GF-D8 (cell line): ENCODE measurements around the gene STON2.

Experiments
- DNase-seq: peaks from one replicate; lab custom pipeline; 2025; lab: John Stamatoyannopoulos, UW

Gene STON2

DNA sequence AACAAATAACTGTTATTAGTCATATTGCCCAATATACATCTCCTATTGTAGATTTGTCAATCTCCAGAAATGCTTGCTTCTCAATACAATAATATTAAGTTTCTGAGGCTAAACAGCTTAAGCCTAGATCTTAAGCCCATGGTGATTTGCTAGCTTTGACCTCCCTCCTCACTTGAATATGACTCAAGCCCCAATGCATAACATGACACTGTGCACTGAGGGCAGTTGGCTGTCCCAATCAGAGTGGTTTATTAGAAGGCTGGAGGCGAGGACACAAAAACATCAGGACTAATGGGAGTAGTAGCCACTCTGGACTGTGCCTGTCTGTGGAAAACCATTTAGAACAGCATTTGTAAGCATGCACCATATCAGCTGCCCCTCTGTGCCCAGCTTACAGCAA lies 98.3 kb downstream of the STON2 start:
- no peak for DNase-seq

DNA sequence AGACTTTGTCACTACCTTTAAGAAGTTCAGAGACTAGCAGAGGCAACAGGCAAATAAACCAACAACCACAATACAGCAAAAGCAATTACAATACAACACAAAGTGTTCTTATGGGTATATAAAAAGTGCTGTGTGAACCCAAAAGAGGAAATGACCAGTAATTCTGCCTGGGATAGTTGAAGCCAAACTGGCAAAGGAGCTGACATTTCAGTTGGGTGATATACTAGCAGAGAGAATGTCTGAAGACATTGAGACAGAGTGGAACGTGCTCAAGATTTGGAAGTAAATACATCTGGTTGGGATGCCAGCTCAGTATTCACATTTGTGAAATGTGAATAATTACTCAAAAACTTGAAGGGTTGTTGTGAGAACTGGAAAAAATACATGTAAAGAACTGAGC lies 98.8 kb downstream of the STON2 start:
- DNase-seq, result no peak

DNA sequence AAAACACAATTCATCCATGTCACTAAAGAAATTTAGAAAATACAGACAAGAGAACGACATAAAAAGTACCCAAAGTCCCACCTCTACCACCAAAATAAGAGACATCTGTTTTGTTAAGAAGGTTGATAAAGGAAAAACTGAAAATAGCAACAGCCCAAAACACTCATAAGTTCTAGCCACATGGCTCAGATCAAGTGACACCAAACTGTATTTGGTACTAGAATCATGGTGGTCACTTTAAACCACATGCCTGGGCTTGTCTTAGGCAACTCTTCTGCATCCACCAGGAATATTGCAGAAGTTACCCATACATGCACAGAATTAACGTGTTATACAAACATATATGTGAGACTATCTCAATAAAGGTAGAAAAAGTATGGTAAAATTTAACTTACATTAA lies 101.2 kb downstream of the STON2 start:
- DNase-seq, result no peak

DNA sequence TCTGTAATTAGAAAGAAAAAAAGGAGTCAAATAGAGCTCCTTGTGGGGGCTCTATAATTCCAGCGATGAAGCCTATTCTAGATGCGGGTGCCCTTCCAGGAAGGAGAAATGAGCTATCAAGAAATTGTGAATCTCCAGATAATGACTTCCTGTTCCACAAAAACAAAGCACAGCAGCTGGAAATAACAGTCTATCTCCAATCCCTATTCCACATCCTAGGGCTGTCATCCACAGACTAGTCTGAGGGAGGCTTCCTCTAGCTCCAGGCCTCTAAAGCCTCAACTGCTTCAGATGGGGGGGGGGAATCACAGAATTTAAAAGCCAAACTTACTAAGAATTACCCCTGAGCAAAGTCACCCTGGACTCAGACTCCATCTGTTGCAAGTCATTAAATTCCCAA lies 102.0 kb downstream of the STON2 start:
- DNase-seq, result no peak

DNA sequence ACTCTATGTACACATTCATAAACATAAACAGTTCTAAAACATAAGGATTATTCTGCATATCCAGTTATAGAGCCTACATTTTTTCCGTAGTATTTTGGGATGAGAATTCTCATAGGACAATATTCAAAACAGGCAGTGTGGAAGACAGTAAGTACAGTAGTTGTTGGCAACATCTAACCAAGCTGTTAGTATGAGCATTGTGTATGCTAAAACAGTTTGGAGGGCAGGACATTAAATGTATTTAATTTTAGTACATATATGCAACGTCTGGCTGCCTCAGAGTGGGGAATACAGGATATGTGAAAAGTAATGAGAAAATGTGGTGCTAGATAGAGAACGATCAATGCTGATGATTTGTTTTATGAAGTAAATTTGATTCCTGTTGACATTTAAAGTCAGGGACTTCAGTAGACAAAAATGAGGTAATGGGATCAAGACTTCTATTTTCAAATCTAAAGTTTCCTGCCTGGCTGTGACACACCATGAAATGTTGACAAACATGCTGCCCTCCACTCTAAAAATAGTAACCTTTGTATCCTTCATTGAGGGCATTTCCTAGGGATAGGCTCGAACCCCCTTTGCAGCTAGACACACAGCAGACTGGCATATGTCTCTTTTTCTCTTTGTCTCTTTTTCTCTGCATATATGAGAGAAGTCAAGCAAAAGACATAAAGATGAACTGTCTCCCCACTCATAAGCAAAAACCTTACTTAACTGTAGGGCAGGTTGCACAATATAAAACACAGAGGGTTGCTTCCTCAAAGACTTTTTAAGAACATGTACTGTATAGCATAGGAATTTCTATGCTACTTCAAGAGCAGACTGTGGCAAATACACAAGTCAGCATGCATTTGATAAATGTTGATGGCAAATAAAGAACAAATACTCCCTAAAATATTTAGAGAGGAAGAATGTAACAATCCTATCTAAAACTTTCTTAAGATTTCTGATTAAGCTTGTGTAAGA lies 103.9 kb downstream of the STON2 start:
- peak; percentile 65 for DNase-seq

DNA sequence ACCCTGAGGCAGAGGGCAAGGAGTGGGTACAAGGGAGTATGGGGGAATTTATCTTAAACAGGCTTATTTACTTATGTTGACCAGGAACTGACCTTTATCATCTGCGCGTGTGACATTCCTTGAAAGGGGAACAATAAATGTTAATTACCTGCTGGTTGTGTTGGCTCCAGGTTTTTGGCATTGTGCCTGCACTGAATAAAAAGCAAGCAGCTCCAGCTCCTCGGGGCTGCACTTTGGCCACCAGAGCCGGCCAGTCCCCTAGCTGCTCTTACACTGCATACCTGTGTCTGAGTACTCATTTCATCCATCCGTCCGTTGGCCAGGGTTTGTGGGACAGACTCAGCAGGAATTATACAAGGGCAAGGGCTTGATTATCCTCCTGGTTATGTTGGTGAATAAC lies 110.6 kb downstream of the STON2 start:
- DNase-seq, result no peak

DNA sequence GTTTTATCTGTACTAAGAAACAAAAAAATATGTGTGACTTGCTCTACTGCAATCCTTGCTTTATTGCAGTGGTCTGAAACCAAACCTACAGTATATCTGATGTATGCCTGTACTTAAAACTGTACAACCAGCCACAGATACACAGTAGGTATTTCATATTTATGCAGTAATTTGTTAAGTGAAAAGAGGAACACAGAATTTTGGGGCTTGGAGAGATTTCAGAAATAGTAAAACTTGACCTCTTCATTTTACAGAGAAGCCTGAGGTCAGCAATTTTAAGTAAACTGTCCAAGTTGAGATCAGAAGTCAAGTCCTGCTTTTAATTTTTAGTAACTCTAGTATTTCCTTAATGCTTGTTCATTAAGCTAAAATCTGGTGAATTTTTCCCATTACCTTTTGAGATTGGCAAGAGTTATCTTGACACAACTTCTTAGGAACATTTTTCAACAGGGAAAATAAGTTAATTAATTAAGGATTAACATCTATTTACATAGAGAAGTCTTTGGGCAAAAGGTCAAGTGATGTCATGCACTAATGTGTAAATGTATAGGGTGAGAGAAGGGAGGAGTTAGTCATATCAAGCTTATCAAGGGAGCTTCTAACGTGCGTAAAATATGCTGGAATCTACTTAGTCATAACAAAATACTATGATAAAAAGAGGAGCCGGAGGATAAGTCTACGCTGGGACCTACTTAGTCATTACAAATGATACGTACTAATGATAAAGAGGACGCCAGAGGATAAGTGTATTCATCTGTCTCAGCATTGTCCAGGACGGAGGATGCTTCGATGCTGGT lies 113.4 kb downstream of the STON2 start:
- DNase-seq, result no peak

DNA sequence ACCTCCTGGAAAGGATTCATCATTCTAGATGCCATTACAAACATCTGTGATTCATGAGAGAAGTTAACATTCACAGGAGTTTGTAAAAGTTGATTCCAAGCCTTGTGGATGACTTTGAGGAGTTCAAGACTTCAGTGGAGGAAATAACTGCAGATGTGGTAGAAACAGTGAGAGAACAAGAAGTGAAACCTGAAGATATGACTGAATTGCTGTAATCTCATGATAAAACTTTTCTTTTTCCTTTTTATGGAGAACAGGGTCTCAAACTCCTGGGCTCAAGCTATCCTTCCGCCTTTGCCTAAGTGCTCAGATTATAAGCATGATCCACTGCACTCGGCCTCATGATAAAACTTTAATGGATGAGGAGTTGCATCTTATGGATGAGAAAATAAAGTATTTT lies 114.9 kb downstream of the STON2 start:
- DNase-seq, result no peak

DNA sequence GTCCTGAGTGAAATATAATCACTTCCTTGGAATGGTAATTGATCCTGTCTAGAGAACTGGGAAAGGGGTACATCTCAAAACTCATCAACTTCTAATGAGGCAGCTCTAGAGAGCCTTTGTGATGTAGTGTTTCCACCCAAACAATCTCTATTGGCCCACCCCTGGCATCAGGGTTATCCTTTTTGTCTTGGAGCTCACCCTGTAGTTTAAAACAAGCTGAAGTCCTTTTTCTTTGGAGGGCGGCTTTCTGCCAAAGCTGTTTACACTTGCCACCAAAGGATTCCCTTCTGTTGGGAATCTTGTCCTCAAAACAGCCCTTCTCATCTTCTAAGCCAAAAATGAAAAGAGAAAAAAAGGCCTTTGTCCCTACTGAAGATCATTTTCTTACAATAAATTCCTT lies 118.8 kb downstream of the STON2 start:
- DNase-seq, result no peak

DNA sequence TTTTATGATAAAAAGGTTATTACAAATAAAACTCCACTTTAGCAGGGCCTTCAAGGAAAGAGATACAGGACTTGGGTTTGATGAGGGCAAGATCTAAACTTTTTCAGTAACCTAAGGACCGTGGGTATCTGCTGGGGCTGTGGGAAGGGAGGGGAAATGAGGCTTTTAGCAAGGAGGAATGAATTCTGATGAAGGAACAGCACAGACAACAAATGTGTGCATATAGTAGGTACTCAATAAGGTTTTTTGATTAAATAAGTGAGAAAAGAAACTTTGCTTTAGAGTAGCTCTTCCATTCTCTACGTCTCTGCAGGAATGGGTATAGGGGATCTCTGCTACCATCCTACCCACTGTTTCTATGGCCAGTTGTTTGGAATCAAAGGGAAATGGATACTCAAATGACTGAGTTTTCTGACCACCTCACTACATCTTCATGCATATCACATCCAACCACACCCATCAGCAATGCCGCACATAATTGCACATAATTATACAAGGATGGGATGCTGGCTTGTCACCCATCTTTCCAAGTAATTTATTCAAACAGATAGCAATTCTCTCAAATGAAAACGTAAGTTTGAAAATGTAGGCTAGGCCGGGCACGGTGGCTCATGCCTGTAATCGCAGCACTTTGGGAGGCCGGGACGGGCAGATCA lies 119.9 kb downstream of the STON2 start:
- no peak for DNase-seq

DNA sequence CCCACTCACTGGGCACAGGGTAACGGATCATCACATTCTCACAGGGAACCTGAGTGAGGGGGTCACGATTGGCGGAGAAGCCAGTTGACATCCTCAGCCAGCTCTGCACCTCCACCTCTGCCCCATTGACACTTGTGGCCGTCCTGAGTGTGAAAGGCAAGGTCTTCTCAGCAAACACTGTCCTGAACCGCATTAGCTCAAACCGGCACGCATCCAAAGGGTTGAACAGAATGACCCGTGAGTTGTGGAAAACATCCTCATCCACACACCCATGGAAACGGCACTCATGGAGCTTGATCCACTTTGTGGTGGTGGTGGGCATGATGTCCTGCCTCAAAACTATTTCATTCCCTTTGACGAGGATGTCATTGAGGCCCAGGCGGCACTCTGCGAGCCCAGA lies 123.0 kb downstream of the STON2 start:
- DNase-seq, result no peak

DNA sequence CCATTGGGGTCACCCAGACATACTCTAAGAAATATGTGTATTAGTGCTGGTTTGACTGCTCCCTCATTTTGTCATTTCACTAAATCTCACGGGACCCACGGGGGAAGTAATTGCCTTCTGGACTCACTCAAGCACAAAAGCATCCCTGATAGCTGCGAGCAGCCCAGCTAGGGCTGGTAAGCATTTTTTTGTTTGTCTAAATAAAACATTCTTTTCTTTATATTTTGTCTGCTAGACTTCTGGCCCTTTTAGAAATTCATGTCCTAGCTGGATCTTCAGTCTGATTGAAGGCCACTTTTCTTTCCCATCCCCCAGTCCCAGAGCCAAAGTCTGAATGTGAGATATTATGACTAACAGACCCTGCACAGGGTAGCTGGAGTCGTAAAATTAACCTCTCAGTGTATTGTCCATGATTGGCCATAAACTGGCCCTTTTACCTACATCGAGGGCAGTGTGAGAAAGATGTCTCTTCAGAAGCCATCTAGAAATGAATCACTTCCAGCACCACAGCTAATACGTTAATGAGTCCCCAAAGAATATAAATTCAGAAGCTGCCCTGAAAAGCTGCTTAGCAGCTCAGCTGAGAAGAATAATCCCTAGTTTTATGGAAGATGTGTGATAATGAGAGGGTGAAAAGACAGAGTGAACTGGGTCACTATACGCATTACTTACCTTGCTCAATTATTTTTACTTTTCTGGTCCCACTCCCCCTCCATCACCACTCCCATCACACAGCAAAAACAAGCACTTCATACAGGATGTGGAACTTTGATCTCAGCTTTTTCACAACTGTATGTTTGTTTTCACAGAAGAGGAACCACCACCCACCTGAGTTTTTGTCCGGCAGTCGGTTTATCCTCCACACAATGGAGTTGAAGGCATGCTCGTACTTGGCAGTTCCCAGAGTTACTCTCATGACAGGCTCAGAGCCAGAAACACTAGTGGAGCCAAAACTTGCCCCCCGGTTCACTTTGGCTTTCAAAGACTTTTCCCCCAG lies 123.8 kb downstream of the STON2 start:
- DNase-seq, result no peak

DNA sequence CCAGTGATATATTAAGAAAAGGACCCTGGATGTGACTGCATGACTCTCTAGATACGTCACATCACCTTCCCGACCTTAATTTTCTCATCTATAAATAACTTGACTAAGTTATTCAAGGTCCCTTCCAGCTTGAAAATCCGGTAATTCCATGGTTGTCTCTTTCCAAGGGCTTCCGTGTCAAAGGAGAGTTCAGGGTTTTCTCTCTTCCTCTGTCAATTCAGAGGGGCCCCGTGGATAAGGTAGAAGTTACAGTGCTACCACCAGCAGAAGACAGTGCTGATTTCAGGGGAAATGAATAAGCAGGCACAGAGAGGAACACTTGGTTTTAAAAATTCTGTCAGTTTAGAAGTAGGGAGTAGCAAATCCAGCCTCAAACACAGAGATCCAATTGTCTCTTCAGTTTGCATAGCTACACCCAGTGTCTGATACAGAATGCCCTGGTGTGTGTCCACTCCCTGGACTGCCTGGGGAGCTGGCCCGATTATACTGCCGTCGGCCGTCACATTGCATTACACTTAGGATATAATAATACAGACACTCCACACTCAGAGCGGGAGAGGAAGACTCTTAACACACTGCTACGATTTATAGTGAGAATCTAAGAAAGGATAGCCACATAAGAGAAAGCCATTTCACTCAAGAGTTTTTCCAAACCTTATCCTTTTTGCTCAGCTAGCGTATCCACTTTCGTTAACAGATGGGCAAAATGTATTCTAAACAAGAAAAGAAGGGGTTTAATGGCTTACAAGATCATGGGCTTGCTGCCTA lies 124.6 kb downstream of the STON2 start:
- DNase-seq, result no peak

DNA sequence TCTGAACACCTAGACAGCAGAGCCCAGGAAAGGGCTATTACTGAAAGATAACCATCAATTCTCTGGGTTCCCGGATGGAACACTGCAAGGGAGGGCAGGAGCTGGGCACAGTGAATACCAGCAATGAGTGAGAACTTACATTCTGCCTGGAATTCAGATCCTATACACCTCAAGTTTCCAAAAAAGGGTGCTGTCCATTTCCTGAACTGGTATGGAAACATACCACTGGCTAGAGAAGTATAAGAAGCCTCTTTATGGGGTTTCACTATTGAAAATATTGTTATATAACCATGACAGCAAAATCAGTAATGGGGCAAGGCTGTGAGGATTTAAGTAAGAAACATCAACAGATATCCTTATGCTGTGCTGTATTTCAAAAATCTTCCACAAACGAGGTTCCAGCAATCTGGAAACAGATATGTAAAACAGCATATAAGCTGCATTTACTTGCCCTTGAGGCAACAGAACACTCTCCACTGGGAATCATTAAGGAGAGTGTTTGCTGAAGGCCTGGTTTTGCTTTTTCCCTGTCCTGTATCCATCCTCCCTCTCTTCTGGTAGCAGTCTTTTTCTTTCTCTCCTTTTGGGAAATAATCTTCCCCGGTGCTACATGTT lies 126.1 kb downstream of the STON2 start:
- no peak for DNase-seq

DNA sequence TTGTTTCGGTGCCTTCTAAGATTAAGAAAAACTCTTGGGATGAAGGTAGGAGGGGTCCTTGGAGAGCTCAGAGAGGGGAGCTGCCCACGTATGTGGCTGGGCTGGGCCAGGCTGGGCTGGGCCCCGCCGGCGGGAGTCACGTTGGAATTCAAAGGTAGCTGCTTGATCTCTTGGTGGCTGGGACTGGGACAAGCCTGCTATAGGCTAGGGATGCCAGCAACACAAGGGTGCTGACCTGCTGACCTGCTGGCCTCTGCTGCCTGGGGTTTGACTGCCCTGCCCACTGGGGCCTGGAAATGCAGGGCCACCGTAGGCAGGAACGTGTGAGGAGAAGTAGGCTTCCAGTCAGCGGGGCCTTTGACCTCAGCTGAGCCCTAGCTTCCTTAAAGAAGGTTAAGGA lies 126.6 kb downstream of the STON2 start:
- DNase-seq, result no peak

DNA sequence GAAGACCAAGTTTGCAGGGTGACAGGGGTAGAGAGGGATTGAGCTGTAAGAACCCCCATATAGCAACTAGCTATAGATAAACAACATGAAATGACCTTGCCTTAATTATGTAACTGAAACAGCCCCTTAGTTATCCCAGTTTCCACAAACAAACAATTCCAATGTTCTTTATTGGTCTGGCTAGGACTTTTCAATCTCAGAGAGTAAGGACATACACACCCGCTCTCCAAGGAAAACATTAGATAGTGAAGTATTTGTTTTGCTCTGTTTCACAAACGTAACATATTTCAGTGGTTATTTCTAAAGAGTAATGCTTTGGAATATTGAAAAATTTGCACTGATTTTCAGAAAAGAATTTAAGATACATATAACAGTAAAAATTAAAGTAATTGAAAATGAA lies 127.8 kb downstream of the STON2 start:
- DNase-seq, result no peak

DNA sequence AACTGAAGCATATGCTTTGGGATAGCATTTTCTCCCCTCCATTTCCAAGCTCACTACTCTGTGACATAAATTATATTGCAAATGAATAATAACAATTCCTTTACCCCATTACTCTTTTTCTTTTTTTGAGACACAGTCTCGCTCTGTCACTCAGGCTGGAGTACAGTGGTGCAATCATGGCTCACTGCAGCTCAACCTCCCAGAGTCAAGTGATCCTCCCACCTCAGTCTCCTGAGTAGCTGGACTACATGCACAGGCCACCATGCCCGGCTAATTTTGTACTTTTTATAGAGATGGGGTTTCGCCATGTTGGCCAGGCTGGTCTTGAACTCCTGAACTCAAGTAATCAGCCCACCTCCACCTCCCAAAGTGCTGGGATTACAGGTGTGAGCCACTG lies 130.1 kb downstream of the STON2 start:
- DNase-seq, result no peak

DNA sequence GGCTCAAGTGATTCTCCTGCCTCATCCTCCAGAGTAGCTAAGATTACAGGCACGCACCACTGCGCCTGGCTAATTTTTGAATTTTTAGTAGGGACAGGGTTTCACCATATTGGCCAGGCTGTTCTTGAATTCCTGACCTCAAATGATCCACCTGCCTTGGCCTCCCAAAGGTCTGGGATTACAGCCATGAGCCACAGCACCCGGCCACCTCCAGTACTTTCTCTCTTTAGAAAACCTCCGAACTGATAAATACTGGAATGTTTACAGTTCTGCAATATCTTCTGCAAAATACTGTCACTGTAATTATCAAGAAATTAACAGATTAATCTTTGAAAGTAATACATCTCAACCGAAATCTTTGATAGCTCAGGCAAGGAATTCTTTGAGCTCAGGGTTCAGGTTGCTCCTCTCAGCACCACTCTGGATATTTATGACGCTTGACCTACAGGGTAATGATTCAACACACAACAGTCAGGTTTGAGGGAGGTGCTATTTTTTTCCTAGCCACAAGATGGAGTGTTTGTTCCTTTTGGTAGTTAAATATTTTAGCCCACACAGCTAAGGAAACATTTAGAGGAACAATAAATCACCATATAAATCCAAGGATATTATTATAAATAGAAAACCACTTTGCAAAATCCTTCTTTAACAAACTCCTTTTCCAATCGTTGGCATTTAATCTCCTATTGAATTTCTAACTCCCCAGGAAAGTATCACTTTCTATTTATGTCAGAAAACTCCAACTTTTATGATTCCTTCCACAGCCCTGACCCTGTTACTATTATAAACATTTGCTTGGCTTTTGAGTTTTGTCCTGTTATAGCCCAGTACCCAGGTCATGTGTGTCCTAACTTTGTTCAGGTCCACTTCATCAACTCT lies 130.8 kb downstream of the STON2 start:
- peak; percentile 13 for DNase-seq

DNA sequence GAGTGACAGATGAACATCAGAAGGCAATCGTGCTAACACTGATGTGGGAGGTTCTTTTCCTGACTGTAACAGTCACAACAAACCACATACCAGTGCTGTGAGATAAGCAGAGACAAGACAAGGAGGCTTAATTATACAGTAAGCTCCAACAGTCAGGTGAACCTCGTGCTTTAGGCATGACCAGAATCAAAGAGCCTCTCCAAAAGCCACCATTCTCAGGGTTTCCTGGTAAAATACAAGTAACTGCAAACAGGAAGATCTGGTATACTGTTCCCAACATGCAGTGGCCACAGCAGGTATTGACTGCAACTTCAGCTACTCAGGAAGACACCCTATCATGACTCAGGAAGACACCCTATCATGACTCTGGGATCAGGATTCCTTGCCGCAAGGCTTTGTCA lies 132.1 kb downstream of the STON2 start:
- no peak for DNase-seq
